AG10803 (cell line): ENCODE results near the gene RAPGEF5.

ENCODE experiments used
- DNase-seq: peaks from one replicate; pipeline ENCODE4 v3.0.0; 2010; ENCODE audit warnings: low read depth
- H3K4me3 ChIP-seq: 2 replicates; pipeline ENCODE4 v1.5.1; 2011; ENCODE audit warnings: mild to moderate bottlenecking, low read length, control low read depth
- TF ChIP-seq, protein P1 (sequence below): conservative IDR thresholded peaks from 2 replicates; pipeline ENCODE4 v1.5.1; 2011; ENCODE audit warnings: mild to moderate bottlenecking, low read length, control low read depth, inconsistent platforms

The RAPGEF5 gene

GRCh38 chr7:22121702-22122474 lies 235.1 kb downstream of the RAPGEF5 start:
- TF ChIP-seq, protein P1, sequence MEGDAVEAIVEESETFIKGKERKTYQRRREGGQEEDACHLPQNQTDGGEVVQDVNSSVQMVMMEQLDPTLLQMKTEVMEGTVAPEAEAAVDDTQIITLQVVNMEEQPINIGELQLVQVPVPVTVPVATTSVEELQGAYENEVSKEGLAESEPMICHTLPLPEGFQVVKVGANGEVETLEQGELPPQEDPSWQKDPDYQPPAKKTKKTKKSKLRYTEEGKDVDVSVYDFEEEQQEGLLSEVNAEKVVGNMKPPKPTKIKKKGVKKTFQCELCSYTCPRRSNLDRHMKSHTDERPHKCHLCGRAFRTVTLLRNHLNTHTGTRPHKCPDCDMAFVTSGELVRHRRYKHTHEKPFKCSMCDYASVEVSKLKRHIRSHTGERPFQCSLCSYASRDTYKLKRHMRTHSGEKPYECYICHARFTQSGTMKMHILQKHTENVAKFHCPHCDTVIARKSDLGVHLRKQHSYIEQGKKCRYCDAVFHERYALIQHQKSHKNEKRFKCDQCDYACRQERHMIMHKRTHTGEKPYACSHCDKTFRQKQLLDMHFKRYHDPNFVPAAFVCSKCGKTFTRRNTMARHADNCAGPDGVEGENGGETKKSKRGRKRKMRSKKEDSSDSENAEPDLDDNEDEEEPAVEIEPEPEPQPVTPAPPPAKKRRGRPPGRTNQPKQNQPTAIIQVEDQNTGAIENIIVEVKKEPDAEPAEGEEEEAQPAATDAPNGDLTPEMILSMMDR = no peak
- peak; percentile 31 for DNase-seq
- no peak overlapping the region for H3K4me3 ChIP-seq

GRCh38 chr7:22120391-22121053 lies 236.4 kb downstream of the RAPGEF5 start:
- H3K4me3 ChIP-seq = no peak overlapping the region
- DNase-seq = no peak
- TF ChIP-seq, protein P1 = no peak

GRCh38 chr7:22117222-22117621 lies 239.7 kb downstream of the RAPGEF5 start:
- no peak overlapping the region for H3K4me3 ChIP-seq
- TF ChIP-seq, protein P1 = no peak
- no peak for DNase-seq

DNA sequence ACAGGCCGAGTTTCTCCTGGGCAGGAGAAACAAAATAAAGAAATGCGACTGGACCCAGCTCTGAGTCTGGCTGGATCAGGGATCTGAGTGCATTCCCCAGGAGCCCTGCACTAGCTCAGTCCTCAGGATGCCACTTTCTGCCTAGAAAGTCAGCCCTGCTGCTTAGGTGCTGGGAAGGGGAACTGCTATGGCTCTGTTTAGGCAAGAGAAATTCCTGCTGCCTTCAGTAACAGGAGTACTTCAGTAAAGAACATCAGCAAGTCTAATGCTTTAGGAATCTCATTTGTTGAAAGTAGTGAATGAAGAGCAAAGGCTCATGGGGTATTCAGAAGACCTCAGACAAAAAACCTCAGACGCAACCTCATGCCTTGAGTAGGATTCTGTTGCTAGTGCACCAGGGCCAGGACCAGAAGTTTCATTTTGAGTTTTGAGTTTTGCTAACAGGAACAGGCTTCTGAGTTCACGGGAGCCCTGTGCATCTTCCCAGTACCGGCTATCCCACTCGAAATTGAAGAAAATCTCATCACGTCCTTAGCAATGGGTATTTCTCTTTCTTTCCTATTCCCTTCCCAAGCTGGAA lies 240.4 kb downstream of the RAPGEF5 start:
- H3K4me3 ChIP-seq = no peak overlapping the region
- TF ChIP-seq, protein P1 = no peak
- peak; percentile 33 for DNase-seq

DNA sequence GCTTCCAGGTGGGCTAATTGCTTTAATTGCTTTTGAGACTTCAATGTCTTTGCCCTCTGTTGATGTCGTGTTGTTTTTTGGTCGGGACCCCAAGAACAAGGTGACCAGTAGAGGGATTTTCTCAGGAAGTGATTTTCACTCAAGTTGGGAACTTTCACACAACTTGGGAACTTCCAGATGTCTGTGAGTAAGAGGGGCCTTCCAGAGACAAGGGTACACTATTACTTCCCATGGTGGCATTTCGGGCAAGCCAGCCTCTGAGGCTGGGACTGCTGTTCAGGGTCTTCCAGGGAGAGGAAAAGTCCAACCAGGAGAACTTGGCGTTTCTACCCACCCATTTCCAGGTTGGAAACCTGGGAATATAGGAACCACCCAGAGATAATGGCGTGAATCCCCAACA lies 241.3 kb downstream of the RAPGEF5 start:
- no peak for DNase-seq
- H3K4me3 ChIP-seq = no peak overlapping the region
- TF ChIP-seq, protein P1 = no peak

DNA sequence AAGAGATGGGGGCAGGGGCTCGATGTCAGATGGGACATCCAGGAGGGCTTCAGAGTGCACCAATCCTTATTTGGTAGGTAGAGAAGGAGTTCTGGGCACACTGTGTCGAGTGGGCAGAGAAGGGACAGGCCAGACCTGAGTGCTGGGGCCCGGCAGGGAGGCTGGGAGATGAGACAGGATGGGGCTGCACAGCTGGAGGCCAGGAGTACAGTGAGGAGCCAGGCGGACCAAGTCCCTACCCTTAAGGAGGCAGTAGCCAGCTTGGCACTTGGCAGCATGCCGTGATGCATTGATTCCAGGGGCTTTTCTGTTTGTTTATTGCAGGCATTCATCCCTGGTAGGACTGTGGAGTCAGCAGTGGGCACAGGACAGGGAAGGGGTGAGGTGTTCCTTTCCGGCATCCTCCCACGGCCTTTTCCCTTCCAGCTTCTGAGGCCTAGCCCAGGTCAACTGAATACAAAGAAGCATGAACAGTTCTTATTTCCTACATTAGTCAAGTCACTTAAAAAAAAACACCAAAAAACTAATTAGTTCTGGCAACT lies 242.4 kb downstream of the RAPGEF5 start:
- H3K4me3 ChIP-seq = no peak overlapping the region
- DNase-seq = no peak
- TF ChIP-seq, protein P1 = no peak

- no peak for DNase-seq
- no peak overlapping the region for H3K4me3 ChIP-seq
- TF ChIP-seq, protein P1 = no peak
Measured at GRCh38 chr7:22113041-22113440, 243.9 kb downstream of the RAPGEF5 start.
